SK-N-SH (cell line): ENCODE measurements around the gene SCRN2. TPM values are rescaled to one million over a fixed set of nuclear protein-coding genes. Genes with fewer than 3 reads are reported as not detected.

Experiments used
- CTCF ChIA-PET: fragments of 300-600, 350-600 bp; formaldehyde crosslinking; extraction: SDS; loops from one replicate; lab custom pipeline; 2021; lab: Yijun Ruan, JAX
- POLR2A ChIA-PET: fragments of 350-600 bp; sonication (Branson Sonifier 250); formaldehyde crosslinking; extraction: SDS; loops from one replicate; lab custom pipeline; 2020; ENCODE audit warnings: antibody characterized with exemption, inconsistent platforms; lab: Yijun Ruan, JAX
- DNase-seq: peaks from one replicate; pipeline ENCODE4 v3.0.0; 2012
- H2AFZ ChIP-seq: fragments of 200-600 bp; sonication (generic); 2 replicates; pipeline ENCODE4 v1.8.1; 2016; ENCODE audit warnings: antibody characterized with exemption, mild to moderate bottlenecking, low read depth
- H3F3A ChIP-seq: fragments of 200-600 bp; sonication (generic); replicated peaks from 2 replicates; pipeline ENCODE3; 2016; ENCODE audit warnings: antibody characterized with exemption, mild to moderate bottlenecking; ENCODE audit not compliant: insufficient read depth
- H3K27ac ChIP-seq, 2 experiments: fragments of 200-500 bp in 1 of 2; fragments of 200-600 bp in 1 of 2; sonication (Bioruptor generic) in 1 of 2; sonication (generic), shearing (Covaris generic) in 1 of 2; 2 replicates each; pipeline versions ENCODE4 v1.5.1 to v1.6.1; 2014 to 2016; ENCODE audit warnings: low read depth in 2 of 2, inconsistent platforms in 1 of 2, low read length in 1 of 2, mild to moderate bottlenecking in 1 of 2, mixed read lengths in 1 of 2
- H3K27me3 ChIP-seq: fragments of 200-600 bp; sonication (generic), shearing (Covaris generic); 2 replicates; pipeline ENCODE4 v1.6.1; 2016; ENCODE audit warnings: mixed run types; ENCODE audit not compliant: insufficient read depth
- H3K36me3 ChIP-seq, 2 experiments: fragments of 200-500 bp in 1 of 2; fragments of 200-600 bp in 1 of 2; sonication (Bioruptor generic) in 1 of 2; sonication (generic) in 1 of 2; replicated peaks in 1 of 2; 2 replicates each; pipeline versions ENCODE3 to v1.5.1; 2014 to 2016; ENCODE audit warnings: low read length in 1 of 2, mild to moderate bottlenecking in 1 of 2; ENCODE audit not compliant: insufficient read depth in 2 of 2, control insufficient read depth in 1 of 2
- H3K4me1 ChIP-seq, 2 experiments: fragments of 200-500 bp in 1 of 2; fragments of 200-600 bp in 1 of 2; sonication (Bioruptor generic) in 1 of 2; sonication (generic), shearing (Covaris generic) in 1 of 2; 2 replicates each; pipeline versions ENCODE4 v1.5.1 to v1.6.1; 2014 to 2016; ENCODE audit warnings: low read depth in 1 of 2, low read length in 1 of 2, mixed run types in 1 of 2; ENCODE audit not compliant: insufficient read depth in 2 of 2, control insufficient read depth in 1 of 2
- H3K4me2 ChIP-seq: fragments of 200-600 bp; sonication (generic), shearing (Covaris generic); 2 replicates; pipeline ENCODE4 v1.6.1; 2017; ENCODE audit warnings: mixed run types
- H3K4me3 ChIP-seq, 2 experiments: fragments of 200-500 bp in 1 of 2; fragments of 200-600 bp in 1 of 2; sonication (Bioruptor generic) in 1 of 2; sonication (generic), shearing (Covaris generic) in 1 of 2; 2 replicates each; pipeline versions ENCODE4 v1.5.1 to v1.8.1; 2014 to 2016; ENCODE audit warnings: low read depth in 2 of 2, inconsistent platforms in 1 of 2, low read length in 1 of 2, mild to moderate bottlenecking in 1 of 2, mixed read lengths in 1 of 2, moderate library complexity in 1 of 2
- H3K79me2 ChIP-seq: fragments of 200-600 bp; sonication (generic); 2 replicates; pipeline ENCODE4 v1.8.1; 2017; ENCODE audit warnings: mild to moderate bottlenecking; ENCODE audit not compliant: insufficient read depth
- H3K9ac ChIP-seq: fragments of 200-600 bp; sonication (generic); 2 replicates; pipeline ENCODE4 v1.6.1; 2017; ENCODE audit warnings: mixed run types
- H3K9me2 ChIP-seq: fragments of 200-600 bp; sonication (generic); 2 replicates; pipeline ENCODE4 v1.6.1; 2017; ENCODE audit warnings: mixed run types
- H3K9me3 ChIP-seq: fragments of 200-600 bp; sonication (generic); 2 replicates; pipeline ENCODE4 v1.6.1; 2017; ENCODE audit warnings: mixed run types, mild to moderate bottlenecking, moderate library complexity
- H4K20me1 ChIP-seq: fragments of 200-600 bp; sonication (generic); 2 replicates; pipeline ENCODE4 v1.6.1; 2017; ENCODE audit warnings: mild to moderate bottlenecking, mixed run types; ENCODE audit not compliant: insufficient read depth
- EP300 ChIP-seq, 2 experiments: IDR thresholded peaks; 2 replicates each; pipeline versions ENCODE4 v1.4.0 to v1.6.1; 2012; ENCODE audit warnings: borderline replicate concordance in 1 of 2, low read depth in 1 of 2, low read length in 1 of 2
- EZH2phosphoT487 ChIP-seq: fragments of 200-600 bp; sonication (generic); IDR thresholded peaks from 2 replicates; pipeline ENCODE4 v1.6.1; 2017; ENCODE audit warnings: low read depth, mixed run types, mild to moderate bottlenecking, antibody characterized with exemption, moderate library complexity, borderline replicate concordance
- GABPA ChIP-seq: IDR thresholded peaks from 2 replicates; pipeline ENCODE4 v1.4.0; 2012; ENCODE audit warnings: low read depth, mild to moderate bottlenecking
- GATA2 ChIP-seq: sonication (generic); formaldehyde crosslinking; IDR thresholded peaks from 2 replicates; pipeline ENCODE4 v1.5.0; 2020; ENCODE audit warnings: mild to moderate bottlenecking, missing genetic modification reagents
- JUND ChIP-seq: IDR thresholded peaks from 2 replicates; pipeline ENCODE4 v1.4.0; 2012
- MXI1 ChIP-seq: IDR thresholded peaks from 2 replicates; pipeline ENCODE4 v1.6.1; 2012; ENCODE audit warnings: mild to moderate bottlenecking, low read depth, low read length, improper control_type of control experiment
- RAD21 ChIP-seq: IDR thresholded peaks from 2 replicates; pipeline ENCODE4 v1.6.1; 2012; ENCODE audit warnings: mild to moderate bottlenecking, low read length
- RCOR1 ChIP-seq: fragments of 150-350 bp; IDR thresholded peaks from 2 replicates; pipeline ENCODE4 v1.6.1; 2017; ENCODE audit warnings: antibody characterized with exemption, low read length
- RFX5 ChIP-seq: IDR thresholded peaks from 2 replicates; pipeline ENCODE4 v1.6.1; 2012; ENCODE audit warnings: mild to moderate bottlenecking, improper control_type of control experiment, low read length
- SIN3A ChIP-seq: IDR thresholded peaks from 2 replicates; pipeline ENCODE4 v1.6.1; 2012; ENCODE audit warnings: low read depth, mild to moderate bottlenecking, low read length, moderate library complexity, borderline replicate concordance
- SMC3 ChIP-seq: IDR thresholded peaks from 2 replicates; pipeline ENCODE4 v1.6.1; 2012; ENCODE audit warnings: low read depth, low read length, improper control_type of control experiment
- TAF1 ChIP-seq: IDR thresholded peaks from 2 replicates; pipeline ENCODE4 v1.6.1; 2012; ENCODE audit warnings: low read depth, mild to moderate bottlenecking, low read length, moderate library complexity, borderline replicate concordance
- TCF12 ChIP-seq: IDR thresholded peaks from 2 replicates; pipeline ENCODE4 v1.4.0; 2012
- USF1 ChIP-seq: IDR thresholded peaks from 2 replicates; pipeline ENCODE4 v1.4.0; 2012; ENCODE audit warnings: low read depth, borderline replicate concordance
- YY1 ChIP-seq: IDR thresholded peaks from 2 replicates; pipeline ENCODE4 v1.4.0; 2012; ENCODE audit warnings: low read depth, mild to moderate bottlenecking
- WGBS: methylation state at CpG from one replicate; pipeline ENCODE4 v1.1.6; 2017; ENCODE audit warnings: low lambda C conversion rate; 5-methylcytosine and 5-hydroxymethylcytosine counted together
- polyA plus RNA-seq, 3 experiments: library from polyadenylated mRNA; depleted of rRNA; stranded (reverse); fragments of >200 nt; gene quantifications; 2 replicates each; pipeline ENCODE4 v1.2.3, GENCODE V29; 2012
- TF ChIP-seq, protein P1 (sequence below): IDR thresholded peaks from 2 replicates; pipeline ENCODE4 v1.4.0; 2012; ENCODE audit warnings: low read depth, borderline replicate concordance
- TF ChIP-seq, protein P2 (sequence below): IDR thresholded peaks from 2 replicates; pipeline ENCODE4 v1.4.0; 2012; ENCODE audit warnings: low read depth

The SCRN2 gene
- polyA plus RNA-seq, 1 of the 3 experiments (the other 2 are of a cell fraction) = 139 TPM

DNA sequence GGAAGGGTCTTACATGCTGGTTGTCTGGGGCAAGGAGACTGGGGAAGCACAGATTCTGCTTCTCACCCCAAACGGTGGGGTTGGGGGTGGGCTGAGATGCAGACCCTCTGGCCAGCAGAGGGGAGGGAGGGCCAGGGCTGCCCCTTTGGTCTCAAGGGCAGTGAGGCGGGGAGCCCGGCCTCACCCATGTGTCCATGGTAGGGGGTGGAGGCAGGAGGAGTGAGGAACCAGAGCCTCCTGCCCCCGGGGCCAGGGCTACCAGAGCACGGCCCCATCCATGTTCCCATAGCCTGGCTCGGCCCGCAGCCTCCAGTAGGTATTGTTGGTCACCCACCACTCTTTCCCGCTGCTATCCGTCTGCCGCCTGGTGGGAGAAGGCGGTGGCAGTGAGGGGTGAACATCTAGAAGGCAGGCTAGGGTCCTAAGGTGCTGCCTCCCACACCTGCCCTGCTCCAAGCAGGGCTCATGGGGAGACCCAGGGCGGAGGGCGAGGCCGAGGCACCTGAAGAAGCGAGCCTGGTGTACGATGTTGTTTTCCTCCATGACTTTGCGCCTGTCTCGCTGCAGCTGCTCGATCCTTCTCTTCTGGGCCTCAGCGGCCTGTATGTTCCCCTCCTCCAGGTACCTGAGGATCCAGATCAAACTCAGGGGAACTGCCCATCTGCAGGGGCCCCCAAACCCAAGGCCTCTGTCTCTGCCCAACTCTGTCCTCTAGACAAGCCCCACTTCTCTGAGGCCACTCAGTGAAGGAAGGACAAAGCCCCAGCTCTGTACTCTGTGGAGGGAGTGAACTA, 32.8 kb downstream of the SCRN2 start:
- no peak overlapping the region for H3K9ac ChIP-seq
- 85% methylated on average over 17 of the region's 20 CpGs for WGBS
- no peak overlapping the region for H3K27ac ChIP-seq
- ChIA-PET CTCF (interaction anchor here (0.6 to 1.1 kb wide), 2 partner anchors 65 to 104 kb away, joined by 3 read pairs; no protein-coding TSS in a partner anchor), POLR2A (no interaction called here)
- no peaks in the 10 kb centered on the region for H3K4me1 ChIP-seq
- H4K20me1 ChIP-seq = 0 out of 2 replicates have a peak, but pooled peaks cover 6% of the 10 kb centered on the region
- H3F3A ChIP-seq = peaks cover 5% of the 10 kb centered on the region
- H3K36me3 ChIP-seq = peaks cover 7 to 46% of the 10 kb centered on the region in 2 experiments
- no peaks in the 10 kb centered on the region for H3K9me3 ChIP-seq
- H2AFZ ChIP-seq = no peak overlapping the region
- TF ChIP-seq SMC3 (no peak), JUND (no peak), RAD21 (no peak), RFX5 (no peak), TCF12 (no peak), GABPA (no peak), USF1 (no peak), MXI1 (no peak), GATA2 (CRISPR knock-in tag) (no peak), YY1 (no peak), TAF1 (no peak), RCOR1 (no peak), SIN3A (no peak), EP300 (IDR thresholded peaks at IDR 0.05; ENCODE audit: borderline replicate concordance in 1 of 2, low read depth in 1 of 2, low read length in 1 of 2) (no peak), EZH2phosphoT487 (no peak)
- TF ChIP-seq, protein P1, sequence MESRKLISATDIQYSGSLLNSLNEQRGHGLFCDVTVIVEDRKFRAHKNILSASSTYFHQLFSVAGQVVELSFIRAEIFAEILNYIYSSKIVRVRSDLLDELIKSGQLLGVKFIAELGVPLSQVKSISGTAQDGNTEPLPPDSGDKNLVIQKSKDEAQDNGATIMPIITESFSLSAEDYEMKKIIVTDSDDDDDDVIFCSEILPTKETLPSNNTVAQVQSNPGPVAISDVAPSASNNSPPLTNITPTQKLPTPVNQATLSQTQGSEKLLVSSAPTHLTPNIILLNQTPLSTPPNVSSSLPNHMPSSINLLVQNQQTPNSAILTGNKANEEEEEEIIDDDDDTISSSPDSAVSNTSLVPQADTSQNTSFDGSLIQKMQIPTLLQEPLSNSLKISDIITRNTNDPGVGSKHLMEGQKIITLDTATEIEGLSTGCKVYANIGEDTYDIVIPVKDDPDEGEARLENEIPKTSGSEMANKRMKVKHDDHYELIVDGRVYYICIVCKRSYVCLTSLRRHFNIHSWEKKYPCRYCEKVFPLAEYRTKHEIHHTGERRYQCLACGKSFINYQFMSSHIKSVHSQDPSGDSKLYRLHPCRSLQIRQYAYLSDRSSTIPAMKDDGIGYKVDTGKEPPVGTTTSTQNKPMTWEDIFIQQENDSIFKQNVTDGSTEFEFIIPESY = no peak
- TF ChIP-seq, protein P2, sequence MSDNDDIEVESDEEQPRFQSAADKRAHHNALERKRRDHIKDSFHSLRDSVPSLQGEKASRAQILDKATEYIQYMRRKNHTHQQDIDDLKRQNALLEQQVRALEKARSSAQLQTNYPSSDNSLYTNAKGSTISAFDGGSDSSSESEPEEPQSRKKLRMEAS = no peak
- H3K4me3 ChIP-seq = no peak overlapping the region
- no peaks in the 10 kb centered on the region for H3K9me2 ChIP-seq
- peak; percentile 24 for DNase-seq
- no peaks in the 10 kb centered on the region for H3K79me2 ChIP-seq
- no peak overlapping the region for H3K4me2 ChIP-seq
- H3K27me3 ChIP-seq = no peaks in the 10 kb centered on the region
